COLO668 (cell line): ENCODE measurements around the gene OGFR.

Experiments used
- DNase-seq: peaks from one replicate; lab custom pipeline; 2025; ENCODE audit not compliant: unreplicated experiment; lab: John Stamatoyannopoulos, UW

OGFR gene

DNA sequence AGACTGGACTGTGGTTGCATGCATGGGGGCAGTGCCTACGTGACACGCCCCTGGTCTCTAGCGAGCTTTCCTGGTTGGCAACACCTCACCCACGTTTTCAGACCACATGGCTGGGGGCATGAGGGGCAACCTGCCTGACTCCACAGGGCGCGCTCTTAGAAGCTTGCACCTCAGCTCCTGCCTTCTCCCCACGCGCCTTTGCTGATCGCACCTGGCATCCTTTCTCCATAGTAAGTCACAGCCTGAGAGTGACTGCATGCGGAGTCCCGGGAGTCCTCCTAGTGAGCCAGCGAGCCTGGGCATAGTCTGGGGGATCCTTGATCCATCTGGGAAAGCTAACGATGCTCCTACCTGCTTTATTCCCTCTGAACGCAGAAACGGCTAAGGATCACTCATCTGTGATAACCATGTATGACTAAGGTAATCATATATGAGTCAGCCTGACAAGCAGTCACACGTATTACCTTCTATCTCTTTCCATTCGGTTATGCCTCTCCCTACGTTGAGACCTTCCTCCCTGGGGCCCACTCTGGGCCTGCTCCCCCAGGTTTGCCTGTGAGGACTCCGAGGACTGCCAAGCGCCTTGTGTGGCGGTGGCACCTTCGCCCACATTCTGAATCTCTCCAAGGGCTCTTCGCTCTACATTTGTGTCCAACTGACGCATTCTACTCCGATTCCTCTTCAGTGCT lies 52.4 kb downstream of the OGFR start:
- DNase-seq = no peak

- DNase-seq = no peak
Measured at GRCh38 chr20:62858058-62858830, 53.6 kb downstream of the OGFR start.

DNA sequence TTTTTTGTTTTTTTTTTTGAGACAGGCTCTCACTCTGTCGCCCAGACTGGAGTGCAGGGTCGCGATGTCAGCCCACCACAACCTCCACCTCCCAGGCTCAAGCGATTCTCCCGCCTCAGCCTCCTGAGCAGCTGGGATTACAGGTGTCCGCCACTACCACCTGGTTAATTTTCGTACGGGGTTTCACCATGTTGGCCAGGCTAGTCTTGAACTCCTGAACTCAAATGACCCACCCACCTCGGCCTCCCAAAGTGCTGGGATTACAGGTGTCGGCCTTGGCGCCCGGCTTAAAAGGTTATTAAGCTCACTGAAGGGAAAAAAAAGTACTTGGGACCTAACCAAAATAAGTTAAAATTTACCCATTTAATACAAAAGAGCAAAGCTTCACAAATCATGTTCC lies 55.1 kb downstream of the OGFR start:
- no peak for DNase-seq

DNA sequence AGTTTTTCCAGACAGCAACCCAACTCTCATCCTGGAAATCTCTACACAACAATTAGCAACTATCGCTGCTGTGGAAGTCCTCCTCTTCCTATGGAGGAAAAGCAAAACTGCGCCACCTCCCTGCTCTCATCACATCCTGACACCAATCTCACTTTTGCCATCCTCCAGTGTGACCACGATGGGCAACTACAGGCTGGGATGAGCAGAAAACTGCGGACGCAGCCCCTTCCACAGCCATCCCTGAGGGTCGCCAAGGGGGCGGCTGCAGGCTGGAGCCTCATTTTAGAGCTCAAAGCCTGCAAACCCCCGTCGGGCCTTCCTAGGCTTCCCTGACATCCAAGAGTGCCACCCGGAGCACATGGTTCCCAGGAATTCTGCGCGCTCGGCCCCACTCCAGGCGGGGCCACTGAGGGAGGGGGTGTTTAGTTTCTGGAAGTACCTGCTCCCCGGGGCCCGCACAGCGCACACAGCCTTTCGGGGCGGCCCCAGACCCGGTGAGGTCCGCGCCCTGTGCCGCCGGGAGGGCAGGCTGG lies 55.8 kb downstream of the OGFR start:
- DNase-seq = peak; percentile 38

- DNase-seq = peak; percentile 71
Measured at GRCh38 chr20:62860924-62861691, 56.5 kb downstream of the OGFR start.

- DNase-seq = peak; percentile 97
Measured at GRCh38 chr20:62861726-62862336, 57.2 kb downstream of the OGFR start, which contains the start of gene TCFL5. Gene TCFL5 (minus strand): TSS chr20:62861822. CDS start chr20:62861670, 152 bp downstream.
